NB4 (cell line): Measurements from ENCODE around the gene PPP1R2.

Experiments
- DNase-seq: peaks from one replicate; pipeline ENCODE4 v3.0.0; 2010; ENCODE audit warnings: low read depth
- H3K4me3 ChIP-seq: one replicate; pipeline ENCODE4 v1.5.1; 2011; ENCODE audit warnings: mild to moderate bottlenecking, low read depth, low read length, moderate library complexity
- MYC ChIP-seq: IDR thresholded peaks from 2 replicates; pipeline ENCODE4 v1.6.1; 2011; ENCODE audit warnings: low read depth, low read length
- POLR2A ChIP-seq: IDR thresholded peaks from 2 replicates; pipeline ENCODE4 v1.6.1; 2011; ENCODE audit warnings: mild to moderate bottlenecking; ENCODE audit not compliant: insufficient read length; ENCODE audit errors: extremely low read depth
- TF ChIP-seq, protein P1 (sequence below): IDR thresholded peaks from 2 replicates; pipeline ENCODE4 v1.6.1; 2011; ENCODE audit warnings: low read depth, low read length
- TF ChIP-seq, protein P2 (sequence below): IDR thresholded peaks from one replicate; pipeline ENCODE4 v1.5.1; 2012; ENCODE audit warnings: low read depth, low read length

Gene PPP1R2

DNA sequence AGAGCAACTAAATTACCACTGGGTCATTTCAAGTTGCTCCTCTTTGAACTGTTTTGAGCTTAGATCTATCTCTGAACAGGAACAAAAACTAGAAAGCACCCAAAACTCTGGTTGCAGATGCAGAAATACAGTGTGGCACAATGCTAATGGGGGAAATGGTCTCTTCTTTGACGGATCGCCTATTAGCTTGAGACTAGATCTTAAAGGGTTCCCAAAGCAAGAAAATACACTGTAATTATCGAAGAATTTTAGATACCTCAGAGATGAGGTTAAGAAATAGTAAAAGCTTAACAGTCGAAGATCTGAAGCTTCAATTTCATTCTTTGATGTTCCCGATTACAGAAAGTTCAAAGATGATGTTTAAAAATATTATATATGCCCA is 818 bp downstream of the PPP1R2 start:
- TF ChIP-seq, protein P1, sequence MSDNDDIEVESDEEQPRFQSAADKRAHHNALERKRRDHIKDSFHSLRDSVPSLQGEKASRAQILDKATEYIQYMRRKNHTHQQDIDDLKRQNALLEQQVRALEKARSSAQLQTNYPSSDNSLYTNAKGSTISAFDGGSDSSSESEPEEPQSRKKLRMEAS, result no peak
- TF ChIP-seq MYC (no peak), POLR2A (no peak)
- TF ChIP-seq, protein P2, sequence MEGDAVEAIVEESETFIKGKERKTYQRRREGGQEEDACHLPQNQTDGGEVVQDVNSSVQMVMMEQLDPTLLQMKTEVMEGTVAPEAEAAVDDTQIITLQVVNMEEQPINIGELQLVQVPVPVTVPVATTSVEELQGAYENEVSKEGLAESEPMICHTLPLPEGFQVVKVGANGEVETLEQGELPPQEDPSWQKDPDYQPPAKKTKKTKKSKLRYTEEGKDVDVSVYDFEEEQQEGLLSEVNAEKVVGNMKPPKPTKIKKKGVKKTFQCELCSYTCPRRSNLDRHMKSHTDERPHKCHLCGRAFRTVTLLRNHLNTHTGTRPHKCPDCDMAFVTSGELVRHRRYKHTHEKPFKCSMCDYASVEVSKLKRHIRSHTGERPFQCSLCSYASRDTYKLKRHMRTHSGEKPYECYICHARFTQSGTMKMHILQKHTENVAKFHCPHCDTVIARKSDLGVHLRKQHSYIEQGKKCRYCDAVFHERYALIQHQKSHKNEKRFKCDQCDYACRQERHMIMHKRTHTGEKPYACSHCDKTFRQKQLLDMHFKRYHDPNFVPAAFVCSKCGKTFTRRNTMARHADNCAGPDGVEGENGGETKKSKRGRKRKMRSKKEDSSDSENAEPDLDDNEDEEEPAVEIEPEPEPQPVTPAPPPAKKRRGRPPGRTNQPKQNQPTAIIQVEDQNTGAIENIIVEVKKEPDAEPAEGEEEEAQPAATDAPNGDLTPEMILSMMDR, result no peak
- H3K4me3 ChIP-seq, result peak overlapping the region; percentile 94
- DNase-seq, result peak; percentile 50

DNA sequence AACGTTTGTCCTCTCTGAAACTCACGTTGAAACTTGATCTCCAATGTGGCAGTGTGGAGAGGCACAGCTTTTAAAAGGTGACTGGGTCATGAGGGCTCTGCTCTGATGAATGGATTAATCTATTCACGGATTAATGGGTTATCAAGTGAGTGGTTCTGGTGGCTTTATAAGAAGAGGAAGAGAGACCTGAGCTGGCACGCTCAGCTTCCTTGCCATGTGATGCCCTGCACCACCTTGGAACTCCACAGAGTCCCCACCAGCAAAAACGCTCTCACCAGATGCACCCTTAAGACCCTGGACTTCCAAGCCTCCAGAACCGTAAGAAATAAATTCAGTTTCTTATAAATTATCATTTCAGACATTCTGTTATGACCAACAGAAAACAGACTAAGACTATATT is 2.6 kb downstream of the PPP1R2 start:
- TF ChIP-seq MYC (no peak), POLR2A (no peak)
- TF ChIP-seq, protein P1, result no peak
- TF ChIP-seq, protein P2, result no peak
- peak overlapping the region; percentile 94 for H3K4me3 ChIP-seq
- no peak for DNase-seq

DNA sequence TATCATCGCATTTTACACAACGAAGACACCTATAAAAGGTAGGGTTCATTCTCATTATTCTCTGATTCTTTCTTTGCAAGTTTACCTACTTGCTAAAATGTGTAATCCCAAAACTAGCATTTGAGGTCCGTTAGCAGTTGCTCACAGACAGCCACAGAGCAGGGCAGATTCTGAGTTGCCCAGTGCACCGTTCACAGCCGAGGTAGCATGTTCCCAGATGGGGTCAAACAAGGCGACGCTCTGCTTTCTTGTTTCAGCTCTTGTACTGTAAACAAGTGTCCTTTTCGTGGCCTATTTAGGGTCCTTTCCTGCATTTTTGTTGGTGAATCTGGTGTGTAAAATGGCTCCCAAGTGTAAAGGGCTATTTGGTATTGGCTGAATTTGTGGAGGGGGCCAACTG is 3.1 kb downstream of the PPP1R2 start:
- no peak for TF ChIP-seq MYC
- no peak for TF ChIP-seq POLR2A
- TF ChIP-seq, protein P2, result no peak
- TF ChIP-seq, protein P1, result no peak
- DNase-seq, result no peak
- H3K4me3 ChIP-seq, result no peak overlapping the region

DNA sequence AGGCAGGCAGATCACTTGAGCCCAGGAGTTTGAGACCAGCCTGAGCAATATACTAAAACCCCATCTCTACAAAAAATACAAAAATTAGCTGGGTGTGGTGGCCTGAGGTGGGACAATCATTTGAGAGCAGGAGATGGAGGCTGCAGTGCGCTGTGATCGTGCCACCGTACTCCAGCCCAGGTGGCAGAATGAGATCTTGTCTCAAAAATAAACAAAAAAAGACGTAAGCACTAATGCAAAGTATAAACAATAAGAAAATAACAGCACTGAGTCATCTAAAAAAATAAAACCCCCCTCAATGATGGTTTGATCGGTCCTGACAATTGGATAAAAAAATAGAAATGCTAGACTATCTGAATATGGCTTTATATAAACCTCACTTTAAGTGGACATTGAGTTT is 3.6 kb downstream of the PPP1R2 start:
- TF ChIP-seq POLR2A, result no peak
- TF ChIP-seq MYC, result no peak
- TF ChIP-seq, protein P2, result no peak
- TF ChIP-seq, protein P1, result no peak
- no peak for DNase-seq
- H3K4me3 ChIP-seq, result no peak overlapping the region

DNA sequence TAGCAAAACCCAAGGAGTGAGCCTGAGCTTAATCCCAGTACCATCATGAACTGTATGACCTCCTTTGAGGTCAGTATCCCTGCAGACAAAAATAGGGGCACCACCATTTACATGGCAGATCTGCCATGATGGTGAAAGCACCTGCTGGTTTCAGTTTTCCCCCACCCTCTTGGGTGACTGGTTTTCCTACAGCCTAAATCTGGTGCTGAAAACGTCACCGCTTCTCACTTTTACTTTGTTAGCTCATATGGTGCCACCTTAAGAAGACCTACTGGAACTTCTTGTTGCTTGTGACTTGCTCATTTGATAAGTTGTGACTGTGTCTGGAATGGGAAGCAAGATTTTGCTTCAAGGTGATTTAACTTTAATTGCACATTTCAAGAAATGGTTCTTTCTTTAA is 5.1 kb downstream of the PPP1R2 start:
- TF ChIP-seq, protein P1, result no peak
- TF ChIP-seq, protein P2, result no peak
- TF ChIP-seq POLR2A (no peak), MYC (no peak)
- H3K4me3 ChIP-seq, result no peak overlapping the region
- DNase-seq, result no peak

DNA sequence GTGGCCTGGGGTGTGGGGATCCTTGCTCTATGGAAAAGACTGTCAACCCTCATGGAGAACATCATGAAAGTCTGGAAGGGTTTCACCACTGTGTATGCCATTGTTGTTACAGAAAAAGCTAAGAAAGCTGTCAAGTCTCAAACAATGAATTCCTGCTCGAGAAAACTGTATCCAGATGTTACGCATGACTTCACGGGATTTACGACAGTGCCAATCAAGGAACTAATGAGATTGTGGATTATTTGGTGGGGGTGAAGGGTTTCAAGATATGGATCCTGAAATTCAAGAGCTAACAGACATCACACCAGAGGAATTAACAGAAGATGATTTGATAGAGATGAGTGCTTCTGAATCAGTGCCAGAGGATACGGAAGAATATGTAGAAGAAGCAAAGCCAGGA is 7.8 kb downstream of the PPP1R2 start:
- no peak overlapping the region for H3K4me3 ChIP-seq
- no peak for DNase-seq
- TF ChIP-seq, protein P1, result no peak
- TF ChIP-seq POLR2A (no peak), MYC (no peak)
- TF ChIP-seq, protein P2, result no peak
